HepG2 (cell line): ENCODE results near the gene IP6K3. TPM values are rescaled to one million over a fixed set of nuclear protein-coding genes. Genes with fewer than 3 reads are reported as not detected.

Experiments
- ATAC-seq: fragments of 200-7000 bp; cut with Tn5 transposase; 3 replicates; pipeline ENCODE4 v1.9.1; 2020; ENCODE audit warnings: mild to moderate bottlenecking, moderate library complexity
- BruUV-seq: library from RNA; stranded (reverse); fragments of 400-500 nt; replicated peaks from 2 replicates; lab custom pipeline; 2021; lab: Mats Ljungman, UMichigan
- CTCF ChIA-PET: fragments of 300-600 bp; formaldehyde crosslinking; extraction: SDS; loops from one replicate; lab custom pipeline; 2021; ENCODE audit warnings: low total read pairs, inconsistent platforms, low intra/inter-chr PET ratio; lab: Yijun Ruan, JAX
- POLR2A ChIA-PET: fragments of 350-600 bp; sonication (Branson Sonifier 250); formaldehyde crosslinking; loops from one replicate; lab custom pipeline; 2020; ENCODE audit warnings: antibody characterized with exemption, inconsistent platforms; lab: Yijun Ruan, JAX
- DNase-seq: peaks from one replicate; pipeline ENCODE4 v3.0.0-alpha.2; 2015; ENCODE audit warnings: low spot score
- FAIRE-seq: peaks from 3 replicates; lab custom pipeline; 2011; peaks lifted over from hg19 to GRCh38; lab: Jason Lieb, UNC
- H2AFZ ChIP-seq: one replicate; pipeline ENCODE4 v1.6.1; 2011; ENCODE audit warnings: low read length, inconsistent platforms
- H3K27ac ChIP-seq: fragments of 300-600 bp; 3 replicates; pipeline ENCODE4 v1.8.0; 2011; ENCODE audit warnings: mixed run types, mild to moderate bottlenecking, mixed read lengths, low read length, inconsistent platforms; ENCODE audit not compliant: insufficient read depth; ENCODE audit errors: extremely low read length
- H3K27me3 ChIP-seq, 2 experiments: fragments of 200-600 bp in 1 of 2; 2 replicates in 1 of 2; 3 replicates in 1 of 2; pipeline versions ENCODE4 v1.6.0 to v1.8.0; 2011; ENCODE audit warnings: low read length in 2 of 2, mild to moderate bottlenecking in 2 of 2, moderate library complexity in 2 of 2, inconsistent platforms in 1 of 2; ENCODE audit not compliant: insufficient read depth in 2 of 2, control insufficient read depth in 1 of 2
- H3K36me3 ChIP-seq, 2 experiments: fragments of 200-600 bp in 1 of 2; replicated peaks in 1 of 2; 2 replicates in 1 of 2; 3 replicates in 1 of 2; pipeline versions ENCODE4 v1.5.1 to v1.8.0; 2011; ENCODE audit warnings: low read length in 2 of 2, inconsistent platforms in 1 of 2; ENCODE audit not compliant: insufficient read depth in 2 of 2, control insufficient read depth in 1 of 2
- H3K4me1 ChIP-seq: 2 replicates; pipeline ENCODE4 v1.5.1; 2012; ENCODE audit warnings: low read length, inconsistent platforms; ENCODE audit not compliant: insufficient read depth
- H3K4me2 ChIP-seq: 2 replicates; pipeline ENCODE4 v1.6.0; 2011; ENCODE audit warnings: low read depth, low read length, inconsistent platforms
- H3K4me3 ChIP-seq, 3 experiments: fragments of 200-600 bp in 1 of 3; sonication (generic), shearing (Covaris generic) in 1 of 3; replicated peaks in 1 of 3; 2 replicates each; pipeline ENCODE4 v1.5.1; 2011 to 2016; ENCODE audit warnings: low read length in 3 of 3, inconsistent platforms in 2 of 3, low read depth in 2 of 3, mild to moderate bottlenecking in 2 of 3, control low read depth in 1 of 3, mixed read lengths in 1 of 3; ENCODE audit not compliant: insufficient read depth in 1 of 3
- H3K79me2 ChIP-seq: one replicate; pipeline ENCODE4 v1.6.1; 2011; ENCODE audit warnings: low read length, inconsistent platforms; ENCODE audit not compliant: insufficient read depth
- H3K9ac ChIP-seq: 2 replicates; pipeline ENCODE4 v1.6.0; 2011; ENCODE audit warnings: mild to moderate bottlenecking, low read depth, low read length, inconsistent platforms; ENCODE audit not compliant: insufficient read depth
- H3K9me3 ChIP-seq: 2 replicates; pipeline ENCODE4 v1.5.1; 2012; ENCODE audit warnings: mild to moderate bottlenecking, low read length
- H4K20me1 ChIP-seq: 2 replicates; pipeline ENCODE4 v1.6.0; 2011; ENCODE audit warnings: inconsistent platforms, mild to moderate bottlenecking, low read length, moderate library complexity; ENCODE audit not compliant: insufficient read depth
- ADNP ChIP-seq: sonication (generic); formaldehyde crosslinking; IDR thresholded peaks from 2 replicates; pipeline ENCODE4 v1.4.0; 2020; ENCODE audit warnings: missing genetic modification reagents
- GRHL1 ChIP-seq: sonication (generic); formaldehyde crosslinking; conservative IDR thresholded peaks from 2 replicates; pipeline ENCODE4 v1.8.0; 2022; ENCODE audit warnings: missing genetic modification reagents
- HNF1B ChIP-seq: sonication (generic); formaldehyde crosslinking; IDR thresholded peaks from 2 replicates; pipeline ENCODE4 v1.5.1; 2020; ENCODE audit warnings: mild to moderate bottlenecking, moderate library complexity, missing genetic modification reagents
- SP2 ChIP-seq: sonication (generic); formaldehyde crosslinking; IDR thresholded peaks from 2 replicates; pipeline ENCODE4 v1.5.1; 2020; ENCODE audit warnings: mild to moderate bottlenecking, missing genetic modification reagents
- ZNF224 ChIP-seq: sonication (generic); formaldehyde crosslinking; IDR thresholded peaks from 2 replicates; pipeline ENCODE4 v1.5.0; 2020; ENCODE audit warnings: mild to moderate bottlenecking, missing genetic modification reagents
- ZNF768 ChIP-seq: sonication (generic); formaldehyde crosslinking; IDR thresholded peaks from 2 replicates; pipeline ENCODE4 v1.4.0; 2020; ENCODE audit warnings: missing genetic modification reagents
- WGBS: methylation state at CpG from one replicate; pipeline ENCODE4 v1.1.6; 2017; ENCODE audit warnings: low lambda C conversion rate; 5-methylcytosine and 5-hydroxymethylcytosine counted together
- in situ Hi-C: cut with HindIII; loops from 2 replicates; pipeline ENCODE4 v1.10.0; 2017; ENCODE audit warnings: low pct_unique_long_range_greater_than_20kb; ENCODE audit not compliant: extremely low pct_ligation_motif_present
- intact Hi-C: fragments of 100-400 bp; cut with micrococcal nuclease; formaldehyde crosslinking; loops from one replicate; pipeline ENCODE4 v1.10.0; 2022; ENCODE audit not compliant: unreplicated experiment
- polyA plus RNA-seq, 8 experiments: library from polyadenylated mRNA; depleted of rRNA in 3 of 8; stranded (reverse) in 7 of 8; unstranded in 1 of 8; fragments of >200 nt; fragmentation: Illumina TruSeq in 4 of 8; extraction: Trizol in 4 of 8; gene quantifications; 2 replicates each; pipeline versions ENCODE4 v1.2.1 to v1.2.3, GENCODE V29; 2011 to 2016; ENCODE audit warnings: low read depth in 4 of 8, missing spikeins in 1 of 8, mixed read lengths in 1 of 8; ENCODE audit not compliant: insufficient read depth in 1 of 8
- total RNA-seq, 5 experiments: library from RNA; depleted of rRNA; stranded (reverse); fragments of >200 nt; fragmentation: Illumina TruSeq; extraction: Trizol; gene quantifications; 2 replicates each; pipeline ENCODE4 v1.2.3, GENCODE V29; 2016; ENCODE audit warnings: low read depth in 1 of 5

IP6K3 gene
- total and polyA plus RNA-seq, 2 of the 13 experiments (the other 11 are each of a cell fraction or from before 2014, with no cell fraction given): 0.11 to 0.18 TPM

GRCh38 chr6:33683576-33684427, 62.9 kb downstream of the IP6K3 start:
- Histone ChIP-seq H4K20me1 (no peaks in the 10 kb centered on the region; the same call in none of the 2 replicates), H3K27me3 (no peaks in the 10 kb centered on the region), H3K79me2 (no peaks in the 10 kb centered on the region), H3K36me3 (peaks cover 7 to 33% of the 10 kb centered on the region in 2 experiments; a peak in 3 of 5 replicates), H3K9me3 (no peaks in the 10 kb centered on the region), H3K4me1 (no peaks in the 10 kb centered on the region), H3K27ac (no peak overlapping the region), H3K4me2 (no peak overlapping the region), H2AFZ (no peak overlapping the region), H3K9ac (no peak overlapping the region), H3K4me3 (no peak overlapping the region)
- FAIRE-seq (no peak), DNase-seq (no peak), ATAC-seq (no peak)
- CTCF ChIA-PET: no interaction called here
- in situ Hi-C loops (no loop called here), intact Hi-C loops (no loop called here)
- 93% methylated on average over 12 of the region's 19 CpGs for WGBS
- peak; percentile 94 for TF ChIP-seq ZNF768
- no peak for TF ChIP-seq ZNF224 (CRISPR knock-in tag)
- POLR2A ChIA-PET: no interaction called here
- no TSS peak for BruUV-seq

- intact Hi-C loops: no loop called here
- ATAC-seq: no peak
- TF ChIP-seq ADNP (no peak), SP2 (CRISPR knock-in tag) (no peak), GRHL1 (CRISPR knock-in tag) (no peak), HNF1B (CRISPR knock-in tag) (no peak)
These were observed 63.6 kb downstream of the IP6K3 start for GRCh38 chr6:33683051-33683571.

More at GRCh38 chr6:33683051-33683571, 63.6 kb downstream of the IP6K3 start:
- FAIRE-seq (no peak), DNase-seq (no peak)
- Histone ChIP-seq H3K9ac (no peak overlapping the region), H3K79me2 (no peaks in the 10 kb centered on the region), H2AFZ (no peak overlapping the region), H3K9me3 (no peaks in the 10 kb centered on the region), H4K20me1 (no peaks in the 10 kb centered on the region; the same call in none of the 2 replicates), H3K4me3 (no peak overlapping the region), H3K4me2 (no peak overlapping the region), H3K4me1 (no peaks in the 10 kb centered on the region), H3K36me3 (peaks cover 7 to 33% of the 10 kb centered on the region in 2 experiments; a peak in 3 of 5 replicates), H3K27me3 (no peaks in the 10 kb centered on the region), H3K27ac (no peak overlapping the region)
- no TSS peak for BruUV-seq
- CTCF ChIA-PET: no interaction called here
- in situ Hi-C loops: no loop called here
- 80% methylated on average over 12 of the region's 15 CpGs for WGBS
- POLR2A ChIA-PET: no interaction called here
